Epithelial cell of proximal tubule (primary cell): Measurements from ENCODE around the gene VPS29. TPM values are rescaled to one million over a fixed set of nuclear protein-coding genes. Genes with fewer than 3 reads are reported as not detected.

Source experiments
- DNase-seq: peaks from one replicate; pipeline ENCODE4 v3.0.0-alpha.2; 2011; ENCODE audit warnings: low read depth
- H3K4me3 ChIP-seq: 2 replicates; pipeline ENCODE4 v1.5.1; 2011; ENCODE audit warnings: low read depth, mild to moderate bottlenecking, low read length
- CTCF ChIP-seq: conservative IDR thresholded peaks from 2 replicates; pipeline ENCODE4 v1.5.1; 2012; ENCODE audit warnings: low read depth, mild to moderate bottlenecking, low read length
- total RNA-seq: library from RNA; depleted of rRNA; stranded (reverse); fragments of >200 nt; gene quantifications from 2 replicates; pipeline ENCODE4 v1.2.3, GENCODE V29; 2015

VPS29 gene
- total RNA-seq, 1 donor from 2014 or later, result 90.1 TPM

- TF ChIP-seq CTCF, result no peak
- no peak overlapping the region for H3K4me3 ChIP-seq
- no peak for DNase-seq
Measured at GRCh38 chr12:110444455-110444854, 57.5 kb downstream of the VPS29 start.

Other genes starting within 250 kb of the VPS29 start
- gene ATP2A2, start 220.9 kb downstream of the VPS29 start, total RNA-seq, result 93.5 and 129 TPM in 2 replicates
- 46.0 and 61.7 TPM in 2 replicates for gene ANAPC7, start 98.4 kb downstream of the VPS29 start, total RNA-seq
- gene ARPC3, start 51.8 kb downstream of the VPS29 start, total RNA-seq, result 972 and 1,336 TPM in 2 replicates
- gene GPN3, start 33.9 kb downstream of the VPS29 start, total RNA-seq, result 27.7 and 36.0 TPM in 2 replicates
- 20.4 and 27.7 TPM in 2 replicates for gene FAM216A, start 33.3 kb downstream of the VPS29 start, total RNA-seq
- 0.22 TPM in 1 of 2 replicates, not detected in the other for gene RAD9B, start 220 bp upstream of the VPS29 start, total RNA-seq
- gene PPTC7, start 81.2 kb upstream of the VPS29 start, total RNA-seq, result 6.2 and 6.9 TPM in 2 replicates
- gene TCTN1, start 112.0 kb upstream of the VPS29 start, total RNA-seq, result 11.4 and 15.3 TPM in 2 replicates
- gene HVCN1, start 187.0 kb upstream of the VPS29 start, total RNA-seq, result 1.4 and 2.5 TPM in 2 replicates
- gene PPP1CC, start 240.8 kb upstream of the VPS29 start, total RNA-seq, result 86.3 and 159 TPM in 2 replicates